ENCODE results near the gene ELP4.

GRCh38 chr11:31786996-31787685 lies 277.6 kb downstream of the ELP4 start:
- no peak for TF ChIP-seq ZNF331 (CRISPR knock-in tag; IDR thresholded peaks at IDR 0.05; ENCODE audit: low read depth)
- no peak for TF ChIP-seq POLR2AphosphoS5 (IDR thresholded peaks at IDR 0.05; ENCODE audit: low read depth)
- TF ChIP-seq CTCF (conservative IDR thresholded peaks at IDR 0.05; ENCODE audit: low read depth in 2 of 2) = no peak
- TF ChIP-seq EZH2 (IDR thresholded peaks at IDR 0.05; ENCODE audit: low read depth, unreplicated experiment) = no peak
- TF ChIP-seq ZNF114 (CRISPR knock-in tag; IDR thresholded peaks at IDR 0.05) = no peak
